Activated CD8-positive, alpha-beta memory T cell treated with anti-CD3 and anti-CD28 coated beads, Interleukin-2, amount 50 U/mL, for 48 hours (primary cell): ENCODE data around the gene TNKS2.
"Not testable (repeated sequence)": the region's sequence is repeated elsewhere in the genome, so short reads cannot be mapped to it uniquely, and the experiment has no call there.

ENCODE experiments used
- DNase-seq: peaks from one replicate; pipeline ENCODE4 v3.0.0-alpha.2; 2020

TNKS2 gene

GRCh38 chr10:91797048-91797690 lies 1.1 kb upstream of the TNKS2 start:
- no peak for DNase-seq

- DNase-seq, result peak; percentile 71
These were observed 704 bp downstream of the TNKS2 start for GRCh38 chr10:91798649-91799611.

- DNase-seq, result no peak
These were observed 1.4 kb downstream of the TNKS2 start for GRCh38 chr10:91799612-91799975.

GRCh38 chr10:91800182-91800581 lies 2.0 kb downstream of the TNKS2 start:
- no peak for DNase-seq

- no peak for DNase-seq
These were observed 2.5 kb downstream of the TNKS2 start for GRCh38 chr10:91800756-91801155.

GRCh38 chr10:91803386-91804125 lies 5.3 kb downstream of the TNKS2 start:
- no peak for DNase-seq

GRCh38 chr10:91804126-91804510 lies 5.9 kb downstream of the TNKS2 start:
- DNase-seq, result no peak

- DNase-seq, result no peak
These were observed 7.0 kb downstream of the TNKS2 start for GRCh38 chr10:91805110-91805838.

- not testable (repeated sequence) for DNase-seq
These were observed 9.0 kb downstream of the TNKS2 start for GRCh38 chr10:91807264-91807663.

GRCh38 chr10:91813251-91813650 lies 15.0 kb downstream of the TNKS2 start:
- DNase-seq, result no peak

GRCh38 chr10:91816981-91817380 lies 18.8 kb downstream of the TNKS2 start:
- no peak for DNase-seq

GRCh38 chr10:91820144-91820543 lies 21.9 kb downstream of the TNKS2 start:
- DNase-seq, result no peak

GRCh38 chr10:91824076-91824475 lies 25.9 kb downstream of the TNKS2 start:
- no peak for DNase-seq

- DNase-seq, result no peak
These were observed 31.0 kb downstream of the TNKS2 start for GRCh38 chr10:91829268-91829667.

- DNase-seq, result no peak
These were observed 40.0 kb downstream of the TNKS2 start for GRCh38 chr10:91838199-91838598.

GRCh38 chr10:91843083-91843482 lies 44.9 kb downstream of the TNKS2 start:
- no peak for DNase-seq

GRCh38 chr10:91856637-91857036 lies 58.4 kb downstream of the TNKS2 start:
- no peak for DNase-seq

- no peak for DNase-seq
These were observed 62.7 kb downstream of the TNKS2 start for GRCh38 chr10:91860885-91861284.

GRCh38 chr10:91864099-91864498 lies 65.9 kb downstream of the TNKS2 start:
- DNase-seq, result no peak

GRCh38 chr10:91864744-91865143 lies 66.5 kb downstream of the TNKS2 start:
- no peak for DNase-seq

- no peak for DNase-seq
These were observed 67.4 kb downstream of the TNKS2 start for GRCh38 chr10:91865562-91866081.

GRCh38 chr10:91875156-91875555 lies 76.9 kb downstream of the TNKS2 start:
- no peak for DNase-seq

GRCh38 chr10:91875779-91876178 lies 77.6 kb downstream of the TNKS2 start:
- no peak for DNase-seq
